ENCODE measurements around the gene KRT9. TPM values are rescaled to one million over a fixed set of nuclear protein-coding genes. Genes with fewer than 3 reads are reported as not detected.
"Not testable (repeated sequence)": the region's sequence is repeated elsewhere in the genome, so short reads cannot be mapped to it uniquely, and the experiment has no call there.

KRT9 gene
- total RNA-seq, 3 donors from 2014 or later, result 0.44 TPM; not detected in 2

DNA sequence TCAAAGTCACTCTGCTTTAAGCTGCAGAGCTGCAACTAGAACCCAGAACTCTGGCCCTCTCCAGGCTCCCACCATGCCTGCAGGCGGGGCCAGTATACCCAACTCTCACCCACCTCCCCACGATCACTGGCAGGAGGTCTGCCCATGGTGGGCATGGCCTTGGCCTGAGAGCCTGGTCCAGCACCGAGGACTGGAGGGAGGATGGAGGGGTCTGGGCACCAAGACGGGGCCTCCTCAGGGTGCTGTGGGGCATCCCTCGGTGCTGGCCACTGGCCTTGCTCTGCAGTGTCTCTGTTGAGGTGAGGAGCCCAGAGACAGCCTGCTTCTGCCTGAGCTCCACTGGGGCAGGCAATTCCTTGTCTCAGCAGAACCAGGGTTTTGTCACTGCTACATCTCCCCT lies 42.2 kb upstream of the KRT9 start:
- Histone ChIP-seq H3K27me3 (no peaks in the 10 kb centered on the region), H3K9me3 (no peaks in the 10 kb centered on the region), H3K4me1 (no peaks in the 10 kb centered on the region), H3K27ac (peak overlapping the region in 1 of 2 donors; percentile 85), H3K4me3 (no peak overlapping the region), H3K36me3 (no peaks in the 10 kb centered on the region)
- intact Hi-C loops (cut with DNase I; ENCODE audit: low total_unique reads), result no loop called here
- TF ChIP-seq, protein P1, sequence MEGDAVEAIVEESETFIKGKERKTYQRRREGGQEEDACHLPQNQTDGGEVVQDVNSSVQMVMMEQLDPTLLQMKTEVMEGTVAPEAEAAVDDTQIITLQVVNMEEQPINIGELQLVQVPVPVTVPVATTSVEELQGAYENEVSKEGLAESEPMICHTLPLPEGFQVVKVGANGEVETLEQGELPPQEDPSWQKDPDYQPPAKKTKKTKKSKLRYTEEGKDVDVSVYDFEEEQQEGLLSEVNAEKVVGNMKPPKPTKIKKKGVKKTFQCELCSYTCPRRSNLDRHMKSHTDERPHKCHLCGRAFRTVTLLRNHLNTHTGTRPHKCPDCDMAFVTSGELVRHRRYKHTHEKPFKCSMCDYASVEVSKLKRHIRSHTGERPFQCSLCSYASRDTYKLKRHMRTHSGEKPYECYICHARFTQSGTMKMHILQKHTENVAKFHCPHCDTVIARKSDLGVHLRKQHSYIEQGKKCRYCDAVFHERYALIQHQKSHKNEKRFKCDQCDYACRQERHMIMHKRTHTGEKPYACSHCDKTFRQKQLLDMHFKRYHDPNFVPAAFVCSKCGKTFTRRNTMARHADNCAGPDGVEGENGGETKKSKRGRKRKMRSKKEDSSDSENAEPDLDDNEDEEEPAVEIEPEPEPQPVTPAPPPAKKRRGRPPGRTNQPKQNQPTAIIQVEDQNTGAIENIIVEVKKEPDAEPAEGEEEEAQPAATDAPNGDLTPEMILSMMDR (IDR thresholded peaks at IDR 0.05), result no peak
- TF ChIP-seq POLR2A (IDR thresholded peaks at IDR 0.05), result no peak
- no peak for TF ChIP-seq POLR2AphosphoS5 (IDR thresholded peaks at IDR 0.05)
- no peak for DNase-seq (ENCODE audit: low spot score in 2 of 2)

DNA sequence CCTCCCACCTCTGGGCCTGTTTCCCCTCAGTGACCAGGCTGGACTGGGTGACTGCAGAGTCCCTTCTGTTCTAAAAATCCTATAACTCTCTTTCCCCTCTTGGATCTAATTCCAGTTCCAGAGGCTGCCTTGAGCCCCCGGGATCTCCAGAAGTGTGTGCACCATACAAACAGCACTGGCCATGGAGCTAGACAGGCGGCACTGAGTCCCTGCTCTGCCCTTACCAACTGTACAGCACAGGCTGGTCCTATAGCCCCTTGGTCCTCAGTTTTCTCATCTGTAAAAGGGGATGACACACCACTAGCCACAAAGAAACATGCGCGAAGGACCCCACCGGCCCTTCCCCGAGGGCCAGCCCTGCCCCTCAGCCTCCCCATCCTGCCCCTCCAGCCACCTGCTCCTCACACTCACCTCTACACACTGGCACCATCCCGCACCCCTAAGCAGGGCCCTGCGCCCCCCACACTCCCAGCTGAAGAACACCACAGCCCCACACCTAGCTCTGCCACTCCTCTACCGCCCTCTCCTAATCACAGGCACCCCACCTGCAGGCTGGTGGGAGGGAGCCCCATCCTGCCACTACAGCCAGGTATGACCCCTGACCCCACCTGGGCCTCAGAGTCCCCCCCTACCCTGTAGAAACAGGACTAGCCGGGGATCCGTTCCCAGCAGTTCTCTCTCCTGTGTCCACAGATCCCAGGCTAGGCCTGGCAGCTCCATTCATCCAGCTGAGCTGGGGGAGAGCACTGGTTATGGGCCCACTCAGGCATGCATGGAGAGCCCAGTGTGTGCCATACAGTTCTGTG lies 41.6 kb upstream of the KRT9 start:
- Histone ChIP-seq H3K27ac (peak overlapping the region; percentile 79 to 85), H3K27me3 (no peaks in the 10 kb centered on the region)
- intact Hi-C loops (cut with DNase I; ENCODE audit: low total_unique reads), result no loop called here

GRCh38 chr17:41612376-41613160 lies 40.7 kb upstream of the KRT9 start, which contains the start of gene KRT16:
KRT16 (minus strand) TSS chr17:41612767; CDS start chr17:41612688, 79 bp downstream.
- H3K36me3 ChIP-seq; H3K27me3 ChIP-seq; intact Hi-C loops (cut with DNase I; ENCODE audit: low total_unique reads); H3K4me1 ChIP-seq; H3K9me3 ChIP-seq: not testable (repeated sequence)
- DNase-seq (ENCODE audit: low spot score in 2 of 2), result peak; percentile 72 to 88
- H3K4me3 ChIP-seq, result peak within 1 kb of the TSS in 2 of 3 donors; percentile 22 to 37
- H3K27ac ChIP-seq, result peak within 1 kb of the TSS; percentile 79 to 85
- TF ChIP-seq POLR2AphosphoS5 (IDR thresholded peaks at IDR 0.05), result peak in 1 of 3 donors; percentile 29

More for the DNA sequence above, 41.6 kb upstream of the KRT9 start:
- Histone ChIP-seq H3K36me3 (no peaks in the 10 kb centered on the region), H3K9me3 (no peaks in the 10 kb centered on the region), H3K4me1 (no peaks in the 10 kb centered on the region), H3K4me3 (no peak overlapping the region)
- TF ChIP-seq, protein P1 (IDR thresholded peaks at IDR 0.05), result no peak
- TF ChIP-seq POLR2AphosphoS5 (IDR thresholded peaks at IDR 0.05), result no peak
- TF ChIP-seq POLR2A (IDR thresholded peaks at IDR 0.05), result no peak
- DNase-seq (ENCODE audit: low spot score in 2 of 2), result no peak

- no peaks in the 10 kb centered on the region for H3K4me1 ChIP-seq
- intact Hi-C loops (cut with DNase I; ENCODE audit: low total_unique reads), result no loop called here
- H3K4me3 ChIP-seq, result no peak overlapping the region
- no peak overlapping the region for H3K27ac ChIP-seq
- H3K27me3 ChIP-seq, result no peaks in the 10 kb centered on the region
- no peaks in the 10 kb centered on the region for H3K36me3 ChIP-seq
- no peak for DNase-seq (ENCODE audit: low spot score in 2 of 2)
- no peaks in the 10 kb centered on the region for H3K9me3 ChIP-seq
- TF ChIP-seq, protein P1 (IDR thresholded peaks at IDR 0.05), result no peak
- TF ChIP-seq POLR2A (IDR thresholded peaks at IDR 0.05) (no peak), POLR2AphosphoS5 (IDR thresholded peaks at IDR 0.05) (no peak)
Observed at GRCh38 chr17:41610965-41611640, 39.2 kb upstream of the KRT9 start.

DNA sequence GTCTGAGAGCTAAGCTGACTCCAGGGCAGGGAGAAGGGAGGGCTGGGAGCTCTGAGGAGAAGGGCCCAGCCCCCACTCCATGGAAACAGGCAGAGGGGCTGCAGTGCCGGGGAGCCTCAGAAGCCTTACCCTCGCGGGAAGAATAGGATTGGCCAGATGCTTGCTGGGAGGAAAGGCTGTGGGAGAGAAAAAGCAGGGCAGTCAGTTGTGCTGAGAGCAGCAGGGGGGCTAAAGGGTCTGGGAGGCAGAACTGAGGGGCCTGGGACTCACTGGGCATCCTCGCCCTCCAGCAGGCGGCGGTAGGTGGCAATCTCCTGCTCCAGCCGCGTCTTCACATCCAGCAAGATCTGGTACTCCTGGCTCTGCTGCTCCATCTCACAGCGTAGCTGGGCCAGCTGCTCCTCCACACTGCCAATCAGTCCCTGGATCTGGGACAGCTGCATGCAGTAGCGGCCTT lies 38.2 kb upstream of the KRT9 start:
- intact Hi-C loops (cut with DNase I; ENCODE audit: low total_unique reads); DNase-seq (ENCODE audit: low spot score in 2 of 2): not testable (repeated sequence)

DNA sequence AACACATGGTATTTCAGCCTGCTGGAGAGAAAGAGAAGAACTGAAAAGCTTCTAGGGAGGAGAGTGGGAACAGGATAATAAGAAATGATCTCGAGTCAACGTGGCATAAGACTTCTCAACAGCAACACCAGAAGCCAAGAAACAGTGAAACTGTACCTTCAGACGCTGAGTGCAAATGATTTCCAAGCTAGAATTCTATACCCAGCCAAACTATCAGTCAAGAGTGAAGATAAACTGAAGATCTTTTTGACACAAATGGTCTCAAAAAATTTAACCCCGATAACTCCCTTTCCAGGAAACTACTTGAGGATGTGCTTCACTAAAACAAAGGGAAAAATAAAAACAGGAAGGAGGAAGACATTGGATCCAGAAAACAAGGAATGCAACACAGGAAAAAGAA lies 35.1 kb upstream of the KRT9 start:
- not testable (repeated sequence) for DNase-seq (ENCODE audit: low spot score in 2 of 2); H3K27ac ChIP-seq; H3K4me3 ChIP-seq; H3K27me3 ChIP-seq; H3K9me3 ChIP-seq; H3K36me3 ChIP-seq; H3K4me1 ChIP-seq
- intact Hi-C loops (cut with DNase I; ENCODE audit: low total_unique reads), result loop anchor here (1.0 kb wide), 1 partner anchor 20 kb away; no protein-coding TSS in a partner anchor

More for the DNA sequence above, 38.2 kb upstream of the KRT9 start:
- H3K27ac ChIP-seq, H3K4me3 ChIP-seq, H3K4me1 ChIP-seq, H3K9me3 ChIP-seq, H3K27me3 ChIP-seq, H3K36me3 ChIP-seq: not testable (repeated sequence)
